Measurements from ENCODE around the gene LRBA.

DNA sequence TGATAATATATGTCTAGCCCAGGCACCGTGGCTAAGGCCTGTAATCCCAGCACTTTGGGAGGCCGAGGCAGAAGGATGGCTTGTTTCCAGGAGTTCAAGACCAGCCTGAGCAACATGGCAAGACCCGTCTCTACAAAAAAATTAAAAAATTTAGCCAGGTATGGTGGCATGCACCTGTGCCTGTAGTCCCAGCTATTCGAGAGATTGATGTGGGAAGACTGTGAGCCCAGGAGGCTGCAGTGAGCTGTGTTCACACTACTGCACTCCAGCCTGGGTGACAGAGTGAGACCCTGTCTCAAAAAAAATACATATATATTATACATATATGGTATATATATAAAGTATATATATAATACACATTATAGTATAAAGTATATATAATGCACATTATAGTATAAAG lies 595.1 kb downstream of the LRBA start:
- TF ChIP-seq, protein P1, sequence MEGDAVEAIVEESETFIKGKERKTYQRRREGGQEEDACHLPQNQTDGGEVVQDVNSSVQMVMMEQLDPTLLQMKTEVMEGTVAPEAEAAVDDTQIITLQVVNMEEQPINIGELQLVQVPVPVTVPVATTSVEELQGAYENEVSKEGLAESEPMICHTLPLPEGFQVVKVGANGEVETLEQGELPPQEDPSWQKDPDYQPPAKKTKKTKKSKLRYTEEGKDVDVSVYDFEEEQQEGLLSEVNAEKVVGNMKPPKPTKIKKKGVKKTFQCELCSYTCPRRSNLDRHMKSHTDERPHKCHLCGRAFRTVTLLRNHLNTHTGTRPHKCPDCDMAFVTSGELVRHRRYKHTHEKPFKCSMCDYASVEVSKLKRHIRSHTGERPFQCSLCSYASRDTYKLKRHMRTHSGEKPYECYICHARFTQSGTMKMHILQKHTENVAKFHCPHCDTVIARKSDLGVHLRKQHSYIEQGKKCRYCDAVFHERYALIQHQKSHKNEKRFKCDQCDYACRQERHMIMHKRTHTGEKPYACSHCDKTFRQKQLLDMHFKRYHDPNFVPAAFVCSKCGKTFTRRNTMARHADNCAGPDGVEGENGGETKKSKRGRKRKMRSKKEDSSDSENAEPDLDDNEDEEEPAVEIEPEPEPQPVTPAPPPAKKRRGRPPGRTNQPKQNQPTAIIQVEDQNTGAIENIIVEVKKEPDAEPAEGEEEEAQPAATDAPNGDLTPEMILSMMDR (IDR thresholded peaks at IDR 0.05; ENCODE audit: low read length), result no peak
- no peak for TF ChIP-seq EZH2 (IDR thresholded peaks at IDR 0.05; ENCODE audit: borderline replicate concordance, low read length)

Measured in OCI-LY1 (cell line).